Neural progenitor cell (in vitro differentiated cells): Measurements from ENCODE around the gene FXYD7.

Experiments used
- EZH2phosphoT487 ChIP-seq: fragments of 200-600 bp; sonication (generic); IDR thresholded peaks from 2 replicates; pipeline ENCODE4 v1.6.1; 2017; ENCODE audit warnings: antibody characterized with exemption
- TF ChIP-seq, protein P1 (sequence below): fragments of 200-600 bp; sonication (generic); IDR thresholded peaks from 2 replicates; pipeline ENCODE4 v1.5.1; 2017; ENCODE audit warnings: antibody characterized with exemption, mild to moderate bottlenecking

DNA sequence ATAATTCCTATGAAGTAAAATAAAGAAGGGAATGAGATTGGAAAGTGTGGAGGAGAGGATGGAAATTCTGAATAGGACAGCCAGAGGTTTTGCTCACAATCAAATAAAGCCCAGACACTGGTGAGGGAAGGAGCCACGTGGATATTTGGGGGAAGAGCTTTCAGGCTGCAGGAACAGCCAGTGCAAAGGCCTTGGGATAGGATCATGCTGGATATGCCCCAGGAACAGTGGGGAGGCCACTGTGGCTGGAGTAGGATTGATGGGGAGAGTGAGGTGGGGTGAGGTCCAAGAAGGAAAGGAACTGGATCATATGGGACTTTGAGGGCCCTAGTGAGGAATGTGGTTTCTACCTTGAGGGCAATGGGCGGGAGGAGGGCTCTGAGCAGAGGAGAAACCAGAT is 7.4 kb downstream of the FXYD7 start:
- TF ChIP-seq, protein P1, sequence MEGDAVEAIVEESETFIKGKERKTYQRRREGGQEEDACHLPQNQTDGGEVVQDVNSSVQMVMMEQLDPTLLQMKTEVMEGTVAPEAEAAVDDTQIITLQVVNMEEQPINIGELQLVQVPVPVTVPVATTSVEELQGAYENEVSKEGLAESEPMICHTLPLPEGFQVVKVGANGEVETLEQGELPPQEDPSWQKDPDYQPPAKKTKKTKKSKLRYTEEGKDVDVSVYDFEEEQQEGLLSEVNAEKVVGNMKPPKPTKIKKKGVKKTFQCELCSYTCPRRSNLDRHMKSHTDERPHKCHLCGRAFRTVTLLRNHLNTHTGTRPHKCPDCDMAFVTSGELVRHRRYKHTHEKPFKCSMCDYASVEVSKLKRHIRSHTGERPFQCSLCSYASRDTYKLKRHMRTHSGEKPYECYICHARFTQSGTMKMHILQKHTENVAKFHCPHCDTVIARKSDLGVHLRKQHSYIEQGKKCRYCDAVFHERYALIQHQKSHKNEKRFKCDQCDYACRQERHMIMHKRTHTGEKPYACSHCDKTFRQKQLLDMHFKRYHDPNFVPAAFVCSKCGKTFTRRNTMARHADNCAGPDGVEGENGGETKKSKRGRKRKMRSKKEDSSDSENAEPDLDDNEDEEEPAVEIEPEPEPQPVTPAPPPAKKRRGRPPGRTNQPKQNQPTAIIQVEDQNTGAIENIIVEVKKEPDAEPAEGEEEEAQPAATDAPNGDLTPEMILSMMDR = no peak
- TF ChIP-seq EZH2phosphoT487 = no peak
